Measurements from ENCODE around the gene EXOC4.

Gene EXOC4

GRCh38 chr7:133784486-133785001, 531.7 kb downstream of the EXOC4 start:
- Histone ChIP-seq H3K36me3 (ENCODE audit: insufficient read depth, low read length) (no peaks in the 10 kb centered on the region), H3K9me3 (ENCODE audit: insufficient read depth, low read depth, low read length) (no peaks in the 10 kb centered on the region), H3K4me3 (ENCODE audit: low read length, poor library complexity, severe bottlenecking) (no peak overlapping the region), H3F3A (ENCODE audit: low read depth) (no peaks in the 10 kb centered on the region), H2AFZ (ENCODE audit: low read length) (no peak overlapping the region), H3K9me2 (replicated peaks; ENCODE audit: low read depth, low read length) (no peaks in the 10 kb centered on the region), H3K27me3 (ENCODE audit: insufficient read depth, low read length, poor library complexity, severe bottlenecking) (no peaks in the 10 kb centered on the region), H3K79me2 (ENCODE audit: insufficient read depth, low read length) (no peaks in the 10 kb centered on the region), H4K20me1 (ENCODE audit: insufficient read depth, low read length, poor library complexity, severe bottlenecking) (no peaks in the 10 kb centered on the region), H3K9ac (ENCODE audit: low read depth, low read length, poor library complexity, severe bottlenecking) (no peak overlapping the region), H3K4me2 (ENCODE audit: low read depth, low read length, poor library complexity, severe bottlenecking) (no peak overlapping the region), H3K4me1 (ENCODE audit: insufficient read depth, low read length, poor library complexity, severe bottlenecking) (no peaks in the 10 kb centered on the region)
- TF ChIP-seq EZH2phosphoT487 (IDR thresholded peaks at IDR 0.05; ENCODE audit: borderline replicate concordance): no peak

DNA sequence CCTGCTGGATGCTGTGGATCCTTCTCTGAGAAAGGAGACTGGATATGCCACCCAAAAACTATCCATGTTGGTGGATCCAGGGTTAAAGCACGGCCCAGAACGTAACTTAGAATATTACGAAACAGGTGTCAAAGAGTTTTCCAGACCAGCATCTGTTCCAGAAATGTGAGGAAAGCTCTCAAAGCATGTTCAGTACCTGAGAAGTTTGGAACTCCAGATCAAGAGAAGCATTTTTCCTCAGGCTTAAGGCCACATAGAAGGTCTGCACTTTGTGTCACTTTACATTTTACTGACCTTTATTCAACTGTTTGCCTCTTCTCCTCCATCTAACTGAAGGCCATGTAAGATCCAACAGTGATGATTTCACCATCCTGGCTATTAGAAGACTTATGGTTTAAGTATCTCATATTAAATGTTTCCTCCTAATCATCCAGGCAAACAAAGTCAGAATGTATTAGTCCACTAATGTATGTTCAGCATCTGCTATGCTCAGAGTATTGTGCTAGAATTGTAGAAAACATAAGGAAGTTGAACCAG, 533.6 kb downstream of the EXOC4 start:
- no peak for TF ChIP-seq EZH2phosphoT487 (IDR thresholded peaks at IDR 0.05; ENCODE audit: borderline replicate concordance)
- TF ChIP-seq, protein P1, sequence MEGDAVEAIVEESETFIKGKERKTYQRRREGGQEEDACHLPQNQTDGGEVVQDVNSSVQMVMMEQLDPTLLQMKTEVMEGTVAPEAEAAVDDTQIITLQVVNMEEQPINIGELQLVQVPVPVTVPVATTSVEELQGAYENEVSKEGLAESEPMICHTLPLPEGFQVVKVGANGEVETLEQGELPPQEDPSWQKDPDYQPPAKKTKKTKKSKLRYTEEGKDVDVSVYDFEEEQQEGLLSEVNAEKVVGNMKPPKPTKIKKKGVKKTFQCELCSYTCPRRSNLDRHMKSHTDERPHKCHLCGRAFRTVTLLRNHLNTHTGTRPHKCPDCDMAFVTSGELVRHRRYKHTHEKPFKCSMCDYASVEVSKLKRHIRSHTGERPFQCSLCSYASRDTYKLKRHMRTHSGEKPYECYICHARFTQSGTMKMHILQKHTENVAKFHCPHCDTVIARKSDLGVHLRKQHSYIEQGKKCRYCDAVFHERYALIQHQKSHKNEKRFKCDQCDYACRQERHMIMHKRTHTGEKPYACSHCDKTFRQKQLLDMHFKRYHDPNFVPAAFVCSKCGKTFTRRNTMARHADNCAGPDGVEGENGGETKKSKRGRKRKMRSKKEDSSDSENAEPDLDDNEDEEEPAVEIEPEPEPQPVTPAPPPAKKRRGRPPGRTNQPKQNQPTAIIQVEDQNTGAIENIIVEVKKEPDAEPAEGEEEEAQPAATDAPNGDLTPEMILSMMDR (conservative IDR thresholded peaks at IDR 0.05; ENCODE audit: low read length): no peak
- peaks cover 6% of the 10 kb centered on the region for H3K4me1 ChIP-seq (ENCODE audit: insufficient read depth, low read length, poor library complexity, severe bottlenecking)
- no peaks in the 10 kb centered on the region for H3F3A ChIP-seq (ENCODE audit: low read depth)
- H3K79me2 ChIP-seq (ENCODE audit: insufficient read depth, low read length): no peaks in the 10 kb centered on the region
- no peak overlapping the region for H2AFZ ChIP-seq (ENCODE audit: low read length)
- no peaks in the 10 kb centered on the region for H3K36me3 ChIP-seq (ENCODE audit: insufficient read depth, low read length)
- no peaks in the 10 kb centered on the region for H3K27me3 ChIP-seq (ENCODE audit: insufficient read depth, low read length, poor library complexity, severe bottlenecking)
- no peaks in the 10 kb centered on the region for H3K9me3 ChIP-seq (ENCODE audit: insufficient read depth, low read depth, low read length)
- H4K20me1 ChIP-seq (ENCODE audit: insufficient read depth, low read length, poor library complexity, severe bottlenecking): no peaks in the 10 kb centered on the region
- H3K4me2 ChIP-seq (ENCODE audit: low read depth, low read length, poor library complexity, severe bottlenecking): no peak overlapping the region
- no peak overlapping the region for H3K4me3 ChIP-seq (ENCODE audit: low read length, poor library complexity, severe bottlenecking)
- no peaks in the 10 kb centered on the region for H3K9me2 ChIP-seq (replicated peaks; ENCODE audit: low read depth, low read length)
- H3K9ac ChIP-seq (ENCODE audit: low read depth, low read length, poor library complexity, severe bottlenecking): no peak overlapping the region

GRCh38 chr7:133789974-133790373, 537.1 kb downstream of the EXOC4 start:
- no peak overlapping the region for H3K4me2 ChIP-seq (ENCODE audit: low read depth, low read length, poor library complexity, severe bottlenecking)
- no peaks in the 10 kb centered on the region for H4K20me1 ChIP-seq (ENCODE audit: insufficient read depth, low read length, poor library complexity, severe bottlenecking)
- H3K4me1 ChIP-seq (ENCODE audit: insufficient read depth, low read length, poor library complexity, severe bottlenecking): peaks cover 6% of the 10 kb centered on the region
- no peaks in the 10 kb centered on the region for H3K9me2 ChIP-seq (replicated peaks; ENCODE audit: low read depth, low read length)
- no peak overlapping the region for H2AFZ ChIP-seq (ENCODE audit: low read length)
- H3K27me3 ChIP-seq (ENCODE audit: insufficient read depth, low read length, poor library complexity, severe bottlenecking): no peaks in the 10 kb centered on the region
- H3F3A ChIP-seq (ENCODE audit: low read depth): no peaks in the 10 kb centered on the region
- no peaks in the 10 kb centered on the region for H3K36me3 ChIP-seq (ENCODE audit: insufficient read depth, low read length)
- H3K9ac ChIP-seq (ENCODE audit: low read depth, low read length, poor library complexity, severe bottlenecking): no peak overlapping the region
- H3K79me2 ChIP-seq (ENCODE audit: insufficient read depth, low read length): no peaks in the 10 kb centered on the region
- H3K9me3 ChIP-seq (ENCODE audit: insufficient read depth, low read depth, low read length): no peaks in the 10 kb centered on the region
- no peak for TF ChIP-seq EZH2phosphoT487 (IDR thresholded peaks at IDR 0.05; ENCODE audit: borderline replicate concordance)
- TF ChIP-seq, protein P1 (conservative IDR thresholded peaks at IDR 0.05; ENCODE audit: low read length): no peak
- no peak overlapping the region for H3K4me3 ChIP-seq (ENCODE audit: low read length, poor library complexity, severe bottlenecking)

DNA sequence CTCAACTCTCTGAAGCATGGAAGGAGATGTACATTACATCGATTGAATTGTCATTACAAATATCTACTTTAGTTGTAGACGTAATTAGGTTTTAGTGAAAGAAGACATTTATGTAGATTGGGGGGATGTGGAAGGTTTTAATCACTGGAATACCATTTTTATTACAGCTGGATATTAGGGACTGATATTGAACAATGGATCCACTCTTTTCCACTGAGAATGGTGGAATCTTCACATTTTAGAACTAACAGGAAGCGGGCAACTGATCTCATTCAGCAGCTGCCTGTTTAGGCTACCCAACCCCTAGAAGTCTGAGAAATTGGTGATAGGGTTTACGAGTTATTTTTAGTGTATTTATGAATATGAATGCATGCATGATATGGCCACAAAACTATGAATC, 538.0 kb downstream of the EXOC4 start:
- H3K9me2 ChIP-seq (replicated peaks; ENCODE audit: low read depth, low read length): no peaks in the 10 kb centered on the region
- no peaks in the 10 kb centered on the region for H3K36me3 ChIP-seq (ENCODE audit: insufficient read depth, low read length)
- H3K4me3 ChIP-seq (ENCODE audit: low read length, poor library complexity, severe bottlenecking): no peak overlapping the region
- no peak overlapping the region for H3K4me2 ChIP-seq (ENCODE audit: low read depth, low read length, poor library complexity, severe bottlenecking)
- TF ChIP-seq, protein P1 (conservative IDR thresholded peaks at IDR 0.05; ENCODE audit: low read length): no peak
- no peak for TF ChIP-seq EZH2phosphoT487 (IDR thresholded peaks at IDR 0.05; ENCODE audit: borderline replicate concordance)
- H2AFZ ChIP-seq (ENCODE audit: low read length): no peak overlapping the region
- no peaks in the 10 kb centered on the region for H3K27me3 ChIP-seq (ENCODE audit: insufficient read depth, low read length, poor library complexity, severe bottlenecking)
- no peaks in the 10 kb centered on the region for H4K20me1 ChIP-seq (ENCODE audit: insufficient read depth, low read length, poor library complexity, severe bottlenecking)
- H3K9me3 ChIP-seq (ENCODE audit: insufficient read depth, low read depth, low read length): no peaks in the 10 kb centered on the region
- peaks cover 6% of the 10 kb centered on the region for H3K4me1 ChIP-seq (ENCODE audit: insufficient read depth, low read length, poor library complexity, severe bottlenecking)
- no peaks in the 10 kb centered on the region for H3K79me2 ChIP-seq (ENCODE audit: insufficient read depth, low read length)
- H3F3A ChIP-seq (ENCODE audit: low read depth): no peaks in the 10 kb centered on the region
- no peak overlapping the region for H3K9ac ChIP-seq (ENCODE audit: low read depth, low read length, poor library complexity, severe bottlenecking)
